Measurements from ENCODE around the gene TMPRSS11D.

GRCh38 chr4:67892253-67892652 is 8.5 kb upstream of the TMPRSS11D start:
- TF ChIP-seq POLR2A (IDR thresholded peaks at IDR 0.05; ENCODE audit: low read depth, low read length) (no peak), CTCF (conservative IDR thresholded peaks at IDR 0.05; ENCODE audit: low read depth, low read length) (no peak), SMC3 (IDR thresholded peaks at IDR 0.05; ENCODE audit: low read depth, low read length) (no peak), MXI1 (IDR thresholded peaks at IDR 0.05; ENCODE audit: borderline replicate concordance, low read depth, low read length) (no peak), FOS (IDR thresholded peaks at IDR 0.05; ENCODE audit: low read depth, low read length) (no peak), USF2 (IDR thresholded peaks at IDR 0.05; ENCODE audit: low read depth, low read length) (no peak), BHLHE40 (IDR thresholded peaks at IDR 0.05; ENCODE audit: low read depth, low read length) (no peak), RFX5 (IDR thresholded peaks at IDR 0.05; ENCODE audit: low read depth, low read length) (no peak), CEBPB (IDR thresholded peaks at IDR 0.05; ENCODE audit: low read depth, low read length) (no peak), ELK1 (IDR thresholded peaks at IDR 0.05; ENCODE audit: borderline replicate concordance, low read depth, low read length) (no peak), MAFK (IDR thresholded peaks at IDR 0.05; ENCODE audit: low read depth, low read length) (no peak), RCOR1 (IDR thresholded peaks at IDR 0.05; ENCODE audit: insufficient replicate concordance, low read length) (no peak)
